GM12891 (cell line): Measurements from ENCODE around the gene RBMS3.

Experiments
- PAX5 ChIP-seq: IDR thresholded peaks from 2 replicates; pipeline ENCODE4 v1.6.1; 2011; ENCODE audit warnings: low read length, moderate library complexity, mild to moderate bottlenecking; ENCODE audit not compliant: insufficient read depth, severe bottlenecking
- POLR2A ChIP-seq: IDR thresholded peaks from 2 replicates; pipeline ENCODE4 v1.6.1; 2011; ENCODE audit warnings: low read depth, low read length, control low read depth
- POLR2AphosphoS5 ChIP-seq: IDR thresholded peaks from 2 replicates; pipeline ENCODE4 v1.6.1; 2011; ENCODE audit warnings: low read depth, low read length, control low read depth
- TAF1 ChIP-seq: IDR thresholded peaks from 2 replicates; pipeline ENCODE4 v1.6.1; 2011; ENCODE audit warnings: low read depth, low read length, control low read depth

GRCh38 chr3:29430558-29430971, 149.7 kb downstream of the RBMS3 start:
- TF ChIP-seq TAF1 (no peak), POLR2AphosphoS5 (no peak), PAX5 (no peak), POLR2A (no peak)
